ENCODE data around the gene CHGA. TPM values are rescaled to one million over a fixed set of nuclear protein-coding genes. Genes with fewer than 3 reads are reported as not detected.

The CHGA gene
- total RNA-seq, 1 donor from 2014 or later: under 0.01 TPM

DNA sequence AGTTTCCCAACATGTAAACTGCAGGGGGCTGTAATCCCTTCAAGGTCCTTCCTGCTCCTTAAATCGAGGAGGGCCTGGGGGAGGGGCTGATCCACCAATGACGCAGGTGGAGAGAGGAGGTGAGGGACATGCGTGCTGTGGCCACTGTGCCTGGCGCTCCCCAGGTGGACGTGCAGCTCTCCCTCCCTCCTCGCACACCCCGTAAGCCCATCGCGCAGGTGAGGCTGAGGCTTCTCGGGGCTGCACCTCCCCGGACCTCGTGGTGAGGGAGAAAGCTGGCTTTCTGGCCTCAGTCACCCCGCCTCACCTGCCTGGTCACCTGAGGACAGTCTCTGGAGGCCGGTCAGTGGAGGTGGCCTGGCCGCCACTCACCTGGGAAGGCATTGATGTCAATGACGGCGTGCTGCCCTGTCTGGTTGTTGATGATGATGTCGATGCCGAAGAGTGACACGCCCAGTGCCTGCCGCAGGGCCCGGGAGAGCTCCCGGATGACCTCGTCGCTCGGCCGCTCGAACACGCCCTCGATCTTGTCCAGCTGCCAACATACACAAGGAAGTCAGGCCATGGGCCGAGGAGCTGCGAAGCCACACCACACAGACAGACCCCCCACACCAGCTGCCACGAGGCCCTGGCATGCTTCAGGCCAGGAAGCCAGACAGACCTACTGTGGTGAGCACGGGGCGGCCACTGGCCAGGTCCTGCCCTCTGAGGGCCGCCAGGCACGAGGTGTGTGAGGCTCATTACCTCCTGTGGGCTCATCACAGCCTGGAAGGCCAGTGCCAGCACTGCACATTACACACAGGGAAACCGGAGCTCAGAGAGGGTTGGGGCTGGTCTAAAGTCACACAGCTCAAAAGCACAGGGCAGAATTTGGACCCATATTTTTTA lies 23.3 kb downstream of the CHGA start:
- peak; percentile 79 for DNase-seq

DNA sequence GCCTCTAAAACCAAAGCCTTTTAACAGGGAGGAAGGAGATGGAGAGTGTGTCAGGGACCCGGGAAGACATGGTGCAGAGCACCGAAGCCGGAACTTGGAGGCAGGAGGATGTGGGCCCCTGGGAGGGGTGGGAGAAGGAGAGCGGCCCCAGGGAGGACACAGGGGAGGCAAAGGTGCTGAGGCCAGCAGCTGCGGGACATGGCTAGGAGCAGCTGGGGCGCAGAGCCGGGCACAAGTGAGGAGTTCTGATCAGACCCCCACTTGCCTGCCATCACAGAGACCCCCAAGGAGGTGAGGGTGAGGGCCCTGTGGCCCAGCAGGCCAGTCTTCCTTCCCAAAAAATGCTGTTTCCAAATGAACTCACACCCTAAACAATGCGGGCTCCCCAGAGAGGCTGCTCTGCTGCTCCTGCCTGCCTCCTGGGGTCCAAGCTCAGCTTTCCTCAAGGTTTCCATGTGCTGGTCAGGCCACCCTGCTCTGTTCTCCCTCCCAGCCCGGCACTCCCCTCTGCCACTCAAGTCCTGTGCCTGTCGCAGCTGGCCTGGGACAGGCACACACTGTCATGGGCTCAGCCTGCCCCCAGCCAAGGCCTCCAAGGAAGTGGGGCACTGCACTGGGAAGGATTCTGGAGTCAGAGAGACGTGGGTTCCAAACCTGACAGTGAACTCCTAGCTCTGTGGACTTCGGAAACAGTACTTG lies 24.0 kb downstream of the CHGA start:
- DNase-seq: no peak

DNA sequence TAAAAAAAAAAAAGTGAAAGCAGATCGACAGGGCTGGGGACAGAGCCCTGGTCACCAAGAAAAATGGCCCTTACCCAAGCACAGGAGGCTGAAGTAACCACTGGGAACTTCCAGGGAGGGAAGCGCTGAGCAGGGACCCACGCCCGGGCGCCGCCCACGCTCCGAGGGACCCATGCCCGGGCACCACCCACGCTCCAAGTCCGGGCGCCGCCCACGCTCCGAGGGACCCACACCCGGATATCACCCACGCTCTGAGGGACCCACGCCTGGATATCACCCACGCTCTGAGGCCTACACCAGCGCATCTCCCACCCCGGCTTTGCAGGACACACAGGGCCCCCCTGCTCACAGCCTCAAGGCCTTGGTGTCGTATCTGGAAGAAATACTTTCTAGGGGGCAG lies 25.7 kb downstream of the CHGA start:
- DNase-seq: no peak

DNA sequence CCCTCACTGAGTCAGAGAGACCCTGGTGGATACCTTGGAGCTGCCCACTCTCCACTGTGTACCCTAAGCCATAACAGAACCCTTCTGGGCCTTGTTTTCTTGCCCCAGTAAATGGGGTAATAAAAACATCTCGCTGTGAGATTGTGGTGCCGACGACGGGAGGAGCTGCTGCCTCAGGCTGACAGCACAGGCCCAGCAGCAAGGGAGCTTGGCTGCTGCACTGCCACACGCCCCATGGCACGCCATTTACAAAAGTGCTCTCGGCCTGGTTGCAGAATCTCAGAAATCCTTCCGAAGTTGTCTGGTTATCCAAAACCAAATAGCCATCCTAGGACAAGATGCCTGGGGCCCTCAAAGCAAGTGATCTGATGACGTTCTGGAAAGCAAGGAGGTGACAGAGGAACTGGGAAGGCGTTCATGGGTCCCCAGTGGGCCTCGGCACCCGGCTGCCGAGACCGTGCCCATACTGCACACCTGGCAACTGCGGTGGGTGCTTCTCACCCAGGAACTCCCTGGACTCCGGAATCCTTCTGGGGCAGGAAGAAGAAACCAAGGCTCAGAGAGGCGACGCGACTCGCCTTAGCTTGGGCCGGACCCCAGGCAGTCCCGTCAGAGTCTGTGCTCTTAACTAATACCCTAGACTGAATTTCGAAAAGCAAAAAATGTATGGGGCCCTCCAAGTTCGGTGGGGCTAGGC lies 26.7 kb downstream of the CHGA start:
- no peak for DNase-seq

DNA sequence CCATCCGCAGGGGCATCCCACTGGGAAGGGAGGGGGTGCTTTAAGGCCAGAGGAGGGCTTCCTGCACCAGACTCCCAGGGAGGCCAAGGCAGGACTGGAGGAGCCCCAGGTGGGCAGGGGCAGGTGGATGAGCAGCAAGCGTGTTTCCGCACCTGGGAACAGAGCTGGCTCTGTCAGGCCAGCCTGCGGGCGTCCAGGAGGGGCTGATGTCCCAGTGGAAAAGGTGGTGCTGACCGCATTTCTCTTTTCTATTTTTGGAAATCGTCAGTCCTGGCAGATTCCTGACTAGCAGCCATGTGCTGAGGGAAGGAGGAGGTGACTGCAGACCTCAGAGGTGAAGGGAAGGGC lies 27.2 kb downstream of the CHGA start:
- no peak for DNase-seq

DNA sequence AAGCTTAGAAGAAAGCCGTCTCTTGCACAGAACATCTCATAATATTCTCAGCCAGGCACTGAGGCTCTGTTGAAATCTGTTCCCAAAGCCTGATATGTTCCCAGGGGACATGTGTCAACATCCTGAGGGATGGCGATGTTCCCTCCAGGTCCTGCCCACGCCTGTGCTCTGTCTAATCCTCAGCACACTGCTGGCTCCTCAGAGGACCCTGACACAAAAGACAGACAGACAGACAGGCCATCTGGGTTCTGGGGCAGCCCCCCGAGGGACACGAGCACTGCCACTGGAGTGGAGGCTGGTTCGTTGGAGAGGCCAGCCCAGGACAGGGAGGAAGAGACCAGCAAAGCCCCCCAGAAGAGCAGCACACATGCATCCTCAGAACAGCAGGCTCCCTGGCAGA lies 27.8 kb downstream of the CHGA start:
- no peak for DNase-seq

DNA sequence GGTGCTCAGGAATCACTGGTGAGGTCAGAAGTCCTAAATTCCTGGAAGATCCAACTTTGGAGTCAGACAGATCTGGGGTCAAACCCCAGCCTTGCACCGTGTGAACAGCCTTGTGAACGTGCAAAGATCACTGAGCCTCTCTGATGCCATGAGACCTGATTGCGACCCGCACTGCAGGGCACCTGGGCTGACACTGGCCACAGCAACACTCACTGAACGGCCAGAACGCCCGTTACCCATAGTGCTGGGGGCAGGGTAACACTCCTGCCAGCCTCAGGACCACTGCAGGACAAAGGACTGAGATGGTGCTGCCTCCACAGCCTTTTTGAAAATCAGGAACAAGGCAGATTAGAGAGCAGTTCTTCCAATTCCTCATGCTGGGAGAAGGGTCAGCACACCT lies 28.3 kb downstream of the CHGA start:
- DNase-seq: no peak

DNA sequence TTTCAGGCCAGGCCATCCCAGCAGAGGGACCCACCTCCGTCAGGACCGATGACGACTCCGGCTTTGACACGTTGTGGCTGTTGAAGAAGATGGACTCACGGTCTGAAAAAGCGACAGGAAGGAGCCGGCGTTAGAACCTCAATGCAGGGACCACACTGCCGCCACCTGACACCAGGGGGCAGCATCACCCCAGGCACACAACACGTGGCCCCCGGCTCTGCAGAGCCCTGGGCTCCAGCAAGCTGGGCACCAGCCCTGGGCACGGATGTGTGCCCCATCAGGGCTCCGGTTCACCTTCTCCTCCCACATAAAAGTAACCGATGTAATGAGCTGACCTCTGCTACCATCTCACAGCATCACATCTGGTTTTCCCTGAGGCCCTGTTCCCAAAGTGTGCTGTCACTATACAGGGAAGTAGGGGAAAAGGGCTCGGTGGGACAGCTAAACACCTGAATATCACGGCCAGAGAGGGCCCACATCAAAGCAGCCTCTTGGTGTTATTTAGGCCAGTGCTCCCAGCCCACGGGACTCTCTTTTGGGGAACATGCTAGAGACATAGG lies 29.0 kb downstream of the CHGA start:
- peak; percentile 86 for DNase-seq

DNA sequence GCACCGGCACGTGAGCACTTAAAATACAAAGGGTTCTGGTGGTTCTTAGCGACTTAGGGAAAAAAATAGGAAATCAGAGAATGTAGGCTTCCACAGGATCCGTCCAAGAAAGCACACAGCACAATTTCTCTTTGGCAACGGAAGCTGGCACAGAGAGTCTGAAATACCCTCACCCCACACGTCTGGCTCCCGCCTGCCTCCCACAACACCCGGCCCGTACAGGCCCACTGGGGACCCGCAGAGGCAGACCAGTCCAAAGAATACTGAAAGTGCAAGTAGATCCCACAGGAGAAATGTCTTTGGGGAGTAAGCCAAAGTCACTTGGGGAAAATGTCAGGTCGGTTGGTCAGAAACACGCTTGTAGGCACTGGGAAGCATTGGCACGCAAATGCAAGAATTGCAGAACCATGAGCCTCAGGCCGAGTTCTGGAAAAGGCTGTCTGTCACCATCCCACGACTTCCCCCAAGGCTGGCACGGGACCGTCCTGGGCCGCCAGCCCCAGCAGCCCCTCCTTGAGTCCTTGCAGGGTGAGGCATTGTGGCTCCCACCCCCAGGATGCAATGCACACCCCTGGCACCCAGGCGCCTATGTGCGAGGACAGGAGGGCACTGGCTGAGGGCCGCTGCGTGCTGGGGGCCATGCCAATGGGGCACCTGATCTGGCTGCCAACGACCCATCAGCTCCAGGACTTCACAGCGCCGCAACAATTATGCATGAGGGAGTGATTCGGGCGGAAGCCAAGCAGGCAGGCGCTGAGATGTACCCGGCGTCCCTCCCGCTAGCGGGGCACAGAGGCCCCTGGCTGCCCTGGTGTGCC lies 29.7 kb downstream of the CHGA start:
- DNase-seq: no peak

DNA sequence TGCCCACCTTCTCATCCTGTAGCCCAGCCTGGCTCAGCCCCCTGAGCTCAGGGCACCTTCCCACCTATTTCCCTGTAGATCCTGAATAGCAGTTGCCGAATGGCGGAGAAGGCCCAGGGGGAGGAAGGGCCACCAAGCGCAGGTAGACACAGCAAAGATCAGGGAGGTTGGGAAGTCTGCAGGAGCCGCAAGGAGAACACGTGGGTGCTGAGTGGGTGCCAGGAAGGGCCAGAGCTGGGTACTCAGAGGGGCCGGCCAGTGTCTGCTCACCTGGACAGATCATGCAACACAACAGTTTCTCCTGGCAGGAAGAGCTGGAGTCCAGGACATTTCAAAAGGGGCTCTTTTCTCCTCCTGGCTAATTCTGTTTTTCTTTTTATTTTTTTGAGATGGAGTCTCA lies 30.6 kb downstream of the CHGA start:
- DNase-seq: no peak

DNA sequence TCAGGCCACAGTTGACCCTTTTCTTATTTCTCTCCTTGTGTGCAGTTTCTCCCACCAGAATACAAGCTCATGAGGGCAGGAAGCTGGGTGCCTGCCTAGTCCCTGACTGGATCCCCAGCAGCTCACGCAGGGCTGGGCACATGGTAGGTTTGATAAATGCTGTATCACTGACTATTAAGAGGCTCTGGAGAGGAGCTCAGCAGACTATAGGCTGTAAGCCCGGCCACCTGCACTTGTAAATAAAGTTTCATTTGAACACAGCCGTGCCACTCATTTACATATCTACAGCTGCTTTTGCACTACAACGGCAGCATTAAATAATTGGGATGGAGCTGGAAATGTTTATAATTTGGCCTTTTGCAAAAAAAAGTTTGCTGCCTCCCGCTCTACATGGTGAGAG lies 32.0 kb downstream of the CHGA start:
- no peak for DNase-seq

DNA sequence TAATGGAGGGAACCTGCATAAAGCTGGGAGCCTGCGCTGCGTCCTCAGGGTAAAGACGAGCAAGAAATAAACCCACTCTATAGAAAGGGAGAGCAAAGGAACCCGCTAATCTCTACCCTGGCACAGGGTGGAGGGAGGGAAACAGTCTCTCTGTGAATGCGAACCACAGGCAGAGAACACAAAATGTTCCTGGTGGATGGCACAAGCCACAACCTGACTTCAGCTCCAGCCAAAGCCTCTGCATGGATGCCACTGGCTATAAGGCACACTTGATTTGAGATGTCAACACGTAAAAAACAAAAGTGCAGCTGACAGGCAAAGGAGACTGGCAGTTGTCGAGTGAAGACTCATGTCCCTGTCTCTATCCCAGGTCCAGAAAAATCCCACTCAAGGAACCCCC lies 32.4 kb downstream of the CHGA start:
- no peak for DNase-seq

DNA sequence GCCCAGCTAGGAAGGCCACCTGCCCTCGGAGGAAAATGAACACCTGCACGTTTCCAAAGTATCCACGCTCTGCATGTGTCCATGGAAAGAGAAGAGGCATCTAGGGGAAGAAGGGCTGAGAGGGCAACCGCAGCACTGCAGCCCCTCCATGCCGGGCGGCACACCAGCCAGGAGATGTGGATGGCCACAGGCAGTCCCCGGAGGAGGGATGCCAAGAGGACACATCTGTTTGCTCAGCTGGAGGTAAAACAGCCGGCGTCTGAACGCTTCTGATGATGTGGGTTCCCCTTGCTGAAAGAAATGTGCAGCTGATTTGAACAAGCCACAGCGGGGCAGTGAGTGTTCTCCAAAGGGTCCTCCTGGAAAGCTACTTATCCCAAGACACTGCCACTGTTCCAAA lies 34.0 kb downstream of the CHGA start:
- no peak for DNase-seq

DNA sequence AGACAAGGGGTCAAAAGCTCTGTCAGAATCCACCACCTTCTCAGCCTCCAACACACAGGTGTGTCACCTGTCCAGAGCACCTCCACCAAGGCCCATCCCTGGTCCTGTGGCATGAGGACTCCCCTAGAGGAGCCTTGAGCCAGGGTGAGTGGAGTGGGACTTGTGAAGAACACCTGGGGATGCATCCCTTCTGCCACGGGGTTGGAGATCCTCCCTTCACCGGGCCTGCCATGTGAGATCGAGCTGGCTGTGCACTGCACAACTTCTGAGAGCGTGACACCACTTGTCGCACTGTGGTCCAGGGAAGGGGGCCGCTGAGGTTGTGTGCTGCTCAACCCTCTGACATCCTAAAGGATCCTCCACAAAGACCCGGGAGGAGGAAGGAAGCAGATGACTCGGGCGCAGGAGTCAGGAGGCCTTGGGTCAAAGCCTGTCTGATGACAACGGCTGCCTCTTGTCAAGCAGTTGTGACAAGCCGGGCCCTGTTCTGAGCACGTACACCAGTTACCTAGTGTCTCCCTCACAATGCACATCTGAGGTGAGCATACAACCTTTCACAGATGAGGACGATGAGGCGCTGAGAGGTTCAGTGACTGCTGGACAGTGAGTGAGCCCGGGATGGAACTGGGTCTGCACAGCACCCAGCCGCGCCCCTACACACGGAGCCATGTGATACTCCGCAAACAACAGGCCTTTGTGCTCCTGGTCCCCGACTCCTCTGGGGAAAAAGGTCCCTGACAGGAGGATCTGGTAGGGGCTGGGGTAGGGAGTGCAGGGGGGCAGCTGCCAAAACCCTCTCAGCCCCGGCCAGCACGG lies 35.6 kb downstream of the CHGA start:
- no peak for DNase-seq

DNA sequence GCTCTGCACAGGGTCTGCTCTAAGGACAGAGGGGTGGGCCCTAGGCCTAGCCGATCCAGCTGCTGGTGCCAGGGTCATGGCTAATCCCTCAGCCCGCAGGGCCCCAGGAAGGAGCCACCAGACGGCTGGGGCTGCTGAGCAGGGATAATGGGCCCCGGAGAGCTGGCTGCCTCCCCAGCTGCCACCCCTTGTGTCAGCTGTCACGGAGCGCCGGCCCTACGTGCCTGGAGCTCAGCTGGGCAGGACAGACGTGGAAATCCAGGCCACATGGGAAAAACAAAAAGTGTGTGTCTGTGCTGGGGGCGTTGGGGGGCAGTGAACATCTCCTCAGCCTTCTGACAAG lies 36.2 kb downstream of the CHGA start:
- no peak for DNase-seq

DNA sequence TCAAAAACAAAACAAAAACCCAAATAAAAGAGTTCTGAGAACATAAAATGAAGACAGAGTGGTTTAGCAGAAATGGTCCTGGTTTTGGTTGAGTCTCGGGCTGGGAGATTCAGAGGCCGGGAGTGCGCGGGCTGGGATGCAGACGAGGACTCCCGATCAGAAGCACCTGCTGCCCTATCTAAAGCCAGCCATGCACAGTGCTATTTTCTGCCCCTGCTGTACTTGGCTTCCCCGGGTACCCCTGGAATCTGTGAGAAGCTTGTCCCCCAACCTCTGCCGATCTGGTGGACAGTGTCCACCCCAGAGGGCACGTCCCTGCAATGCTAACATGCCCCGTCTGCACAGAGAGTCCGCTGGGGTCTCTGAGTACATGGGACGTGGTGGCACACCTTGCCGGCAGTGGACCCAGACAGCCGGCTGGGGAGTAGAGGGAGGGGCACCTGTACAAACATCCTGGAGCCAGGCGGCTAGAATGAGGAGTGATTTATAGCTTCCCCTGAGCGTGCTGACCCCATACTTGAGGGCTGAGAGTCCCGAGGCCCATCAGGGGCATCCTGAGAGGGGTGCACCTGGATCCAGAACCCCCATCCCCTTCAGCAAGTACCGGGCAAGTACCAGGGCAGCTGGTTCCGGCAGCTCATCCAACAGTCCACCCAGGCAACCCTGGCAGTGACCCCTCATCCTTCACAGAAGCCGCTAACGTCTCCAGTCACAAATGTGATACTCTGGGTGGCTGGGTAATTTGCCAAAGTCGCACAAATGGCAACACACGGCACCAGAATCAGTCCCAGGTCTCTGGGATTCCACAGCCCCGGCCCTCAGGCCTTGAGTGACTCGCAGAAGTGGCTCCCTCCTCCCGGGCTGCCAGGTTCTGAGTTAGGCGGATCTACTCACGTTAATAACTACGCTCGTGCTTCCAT lies 37.1 kb downstream of the CHGA start:
- no peak for DNase-seq

DNA sequence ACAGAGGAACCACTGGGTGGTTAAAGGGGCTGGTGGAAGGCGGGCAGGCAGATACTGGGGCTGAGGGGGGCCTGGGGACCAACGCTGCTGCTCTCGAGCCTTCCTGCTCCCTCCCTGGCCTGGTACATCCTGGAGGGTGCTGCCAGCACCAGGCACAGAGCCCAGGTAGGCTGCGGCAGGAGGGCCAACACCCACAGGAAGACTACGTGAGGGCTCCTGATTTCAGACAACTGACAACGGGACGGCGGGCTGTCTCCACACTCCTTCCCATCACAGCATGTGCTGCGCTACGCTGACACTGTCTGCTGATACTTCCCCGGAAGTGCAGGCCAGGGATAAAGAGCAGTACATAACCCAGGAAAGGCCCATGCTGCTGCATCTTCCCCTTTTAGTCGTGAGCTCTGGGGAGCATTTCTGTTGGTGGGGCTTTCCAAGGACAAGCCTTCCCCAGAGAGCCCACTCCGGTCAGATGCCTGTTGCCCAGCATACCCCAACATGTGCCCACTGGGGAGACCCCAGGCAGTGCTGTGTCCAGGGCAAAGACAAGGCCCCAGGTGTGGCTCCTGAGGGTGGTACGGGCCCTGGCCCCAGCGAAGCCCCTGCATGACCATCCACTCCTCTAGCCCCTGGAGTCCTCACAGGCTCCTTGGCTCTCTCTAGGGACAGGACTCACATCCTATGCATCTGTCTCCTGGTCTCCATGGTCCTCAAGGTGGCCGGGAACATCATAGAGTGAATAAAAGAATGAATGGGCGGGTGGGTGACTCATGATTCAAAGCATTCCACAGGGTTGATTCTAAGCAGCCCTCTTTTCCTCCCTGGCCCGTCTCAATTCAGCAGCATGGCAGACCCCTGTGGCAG lies 38.0 kb downstream of the CHGA start:
- DNase-seq: peak; percentile 45

DNA sequence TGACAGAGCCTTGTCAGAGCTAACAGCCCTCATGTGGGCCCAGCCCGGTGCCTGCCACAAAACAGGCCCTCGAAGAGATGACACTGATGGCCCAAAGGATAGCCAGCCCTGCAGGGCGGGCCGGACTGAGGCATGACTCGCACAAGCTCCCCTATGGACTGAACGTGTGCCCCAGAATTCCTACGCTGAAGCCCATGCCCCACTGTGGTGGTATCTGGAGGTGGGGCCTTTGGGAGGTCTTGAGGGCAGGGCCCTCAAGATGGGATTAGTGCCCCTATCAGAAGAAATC lies 38.6 kb downstream of the CHGA start:
- no peak for DNase-seq

DNA sequence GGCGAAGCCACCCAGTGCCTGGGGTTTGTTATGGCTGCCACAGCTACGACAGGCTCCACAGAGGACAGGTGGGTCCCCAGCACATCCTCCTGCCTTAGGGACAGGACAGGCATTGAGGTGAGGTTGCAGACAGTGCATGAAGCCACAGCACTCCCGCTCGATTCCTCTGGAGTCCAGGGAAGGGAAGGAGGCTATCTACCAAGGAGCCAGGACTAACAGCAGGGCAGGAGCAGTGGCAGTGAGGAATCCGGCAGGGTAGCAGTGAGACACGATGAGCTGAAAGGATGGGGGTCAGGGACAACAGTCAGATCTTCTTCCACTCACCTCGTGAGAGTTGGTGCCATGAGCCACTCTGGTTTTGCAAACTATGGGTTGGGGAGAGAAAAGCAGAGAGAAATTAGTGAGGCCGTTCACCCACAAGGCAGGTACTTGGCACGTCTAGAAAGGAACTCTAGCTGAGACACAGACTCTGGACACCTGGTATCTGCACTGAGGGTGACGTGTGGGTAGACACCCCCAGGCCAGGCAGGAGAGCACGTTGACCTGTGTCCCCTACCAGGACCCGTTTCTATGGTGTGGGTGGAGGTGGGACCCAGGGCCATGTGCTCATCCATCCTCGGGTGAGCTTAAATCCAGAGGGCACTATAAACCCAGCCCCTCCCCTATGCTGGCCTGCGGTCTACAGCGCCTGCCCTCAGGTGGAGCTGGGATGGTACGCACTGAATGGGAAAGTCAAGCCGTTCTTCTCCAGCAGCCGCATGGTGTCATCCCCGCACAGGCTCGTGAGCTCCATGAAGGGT lies 39.3 kb downstream of the CHGA start:
- no peak for DNase-seq

All from dermis blood vessel endothelial cell (primary cell).